SU-DHL-6 (cell line): Measurements from ENCODE around the gene SRD5A3.

Experiments
- H2AFZ ChIP-seq: fragments of 200-600 bp; sonication (generic); 2 replicates; pipeline ENCODE4 v1.6.1; 2014; ENCODE audit warnings: low read depth, mild to moderate bottlenecking, moderate library complexity, mixed read lengths, antibody characterized with exemption, low read length; ENCODE audit not compliant: severe bottlenecking
- H3F3A ChIP-seq: fragments of 200-600 bp; shearing (Covaris generic); 2 replicates; pipeline ENCODE4 v1.6.0; 2016; ENCODE audit warnings: antibody characterized with exemption, mild to moderate bottlenecking; ENCODE audit not compliant: insufficient read depth
- H3K27ac ChIP-seq: fragments of 200-600 bp; sonication (generic); 2 replicates; pipeline ENCODE4 v1.5.1; 2016; ENCODE audit warnings: low read depth, mild to moderate bottlenecking, low read length, moderate library complexity, mixed read lengths
- H3K27me3 ChIP-seq: fragments of 200-600 bp; sonication (generic), shearing (Covaris generic); 2 replicates; pipeline ENCODE4 v1.6.0; 2014; ENCODE audit warnings: mild to moderate bottlenecking, low read length
- H3K36me3 ChIP-seq: fragments of 200-600 bp; sonication (generic); 2 replicates; pipeline ENCODE4 v1.6.1; 2014; ENCODE audit warnings: mild to moderate bottlenecking, low read length, mixed read lengths
- H3K4me2 ChIP-seq: fragments of 300-600, 200-600 bp; shearing (Covaris generic), sonication (generic); 2 replicates; pipeline ENCODE4 v1.6.0; 2014; ENCODE audit warnings: low read length, low read depth, mild to moderate bottlenecking; ENCODE audit not compliant: poor library complexity, severe bottlenecking
- H3K4me3 ChIP-seq: fragments of 200-600 bp; sonication (generic); 2 replicates; pipeline ENCODE4 v1.5.1; 2014; ENCODE audit warnings: antibody characterized with exemption, low read length, mild to moderate bottlenecking, mixed read lengths; ENCODE audit not compliant: insufficient read depth, poor library complexity, severe bottlenecking
- H3K79me2 ChIP-seq: fragments of 200-600 bp; sonication (generic); 2 replicates; pipeline ENCODE4 v1.6.1; 2014; ENCODE audit warnings: mild to moderate bottlenecking, low read length, moderate library complexity; ENCODE audit not compliant: insufficient read depth
- H3K9ac ChIP-seq: fragments of 200-600 bp; sonication (generic); 2 replicates; pipeline ENCODE4 v1.7.0; 2014; ENCODE audit warnings: mild to moderate bottlenecking, low read length
- H3K9me2 ChIP-seq: fragments of 200-600 bp; sonication (generic); replicated peaks from 2 replicates; pipeline ENCODE4 v1.6.1; 2014; ENCODE audit warnings: low read length; ENCODE audit not compliant: insufficient read depth
- H3K9me3 ChIP-seq: fragments of 200-600 bp; sonication (generic); 2 replicates; pipeline ENCODE4 v1.6.1; 2014; ENCODE audit warnings: low read length, mixed read lengths; ENCODE audit not compliant: insufficient read depth
- H4K20me1 ChIP-seq: fragments of 200-600 bp; sonication (generic); 2 replicates; pipeline ENCODE4 v1.6.1; 2014; ENCODE audit warnings: low read depth, mild to moderate bottlenecking, antibody characterized with exemption, low read length, moderate library complexity, mixed read lengths
- CTCF ChIP-seq: fragments of 200-600 bp; sonication (generic); IDR thresholded peaks from one replicate; pipeline ENCODE4 v1.5.1; 2017; ENCODE audit warnings: antibody characterized with exemption, mild to moderate bottlenecking, low read length, moderate library complexity; ENCODE audit not compliant: insufficient read depth, poor library complexity, severe bottlenecking
- EZH2phosphoT487 ChIP-seq: fragments of 200-600 bp; sonication (generic), shearing (Covaris generic); conservative IDR thresholded peaks from 2 replicates; pipeline ENCODE4 v1.6.1; 2018; ENCODE audit warnings: mild to moderate bottlenecking, antibody characterized with exemption, low read length, moderate library complexity, mixed read lengths

The SRD5A3 gene

GRCh38 chr4:55395218-55395528 lies 49.1 kb downstream of the SRD5A3 start:
- Histone ChIP-seq H3K9ac (peak overlapping the region; percentile 84), H4K20me1 (peaks cover 9% of the 10 kb centered on the region; the same call in 1 of the 2 replicates), H3F3A (no peaks in the 10 kb centered on the region; the same call in 1 of the 2 replicates), H3K9me2 (no peaks in the 10 kb centered on the region), H3K9me3 (no peaks in the 10 kb centered on the region), H3K36me3 (no peaks in the 10 kb centered on the region), H3K27ac (peak overlapping the region; percentile 73), H3K4me3 (peak overlapping the region; percentile 85), H2AFZ (peak overlapping the region; percentile 96), H3K79me2 (peaks cover 38% of the 10 kb centered on the region), H3K27me3 (no peaks in the 10 kb centered on the region), H3K4me2 (peak overlapping the region; percentile 92)
- no peak for TF ChIP-seq EZH2phosphoT487
- TF ChIP-seq CTCF, result no peak

- peak within 1 kb of the TSS; percentile 85 for H3K4me3 ChIP-seq
- no peaks in the 10 kb centered on the region for H3K36me3 ChIP-seq
- H3K9ac ChIP-seq, result peak within 1 kb of the TSS; percentile 84
- no peak for TF ChIP-seq CTCF
- no peak for TF ChIP-seq EZH2phosphoT487
- H3K79me2 ChIP-seq, result peaks cover 41% of the 10 kb centered on the region
- H3F3A ChIP-seq, result no peaks in the 10 kb centered on the region; the same call in 1 of the 2 replicates
- no peaks in the 10 kb centered on the region for H3K27me3 ChIP-seq
- peak within 1 kb of the TSS; percentile 73 for H3K27ac ChIP-seq
- H2AFZ ChIP-seq, result peak within 1 kb of the TSS; percentile 96
- no peaks in the 10 kb centered on the region for H3K9me3 ChIP-seq
- peaks cover 9% of the 10 kb centered on the region; the same call in 1 of the 2 replicates for H4K20me1 ChIP-seq
- H3K9me2 ChIP-seq, result no peaks in the 10 kb centered on the region
- peak within 1 kb of the TSS; percentile 92 for H3K4me2 ChIP-seq
Measured at GRCh38 chr4:55395529-55396307, 49.7 kb downstream of the SRD5A3 start, which contains the start of gene TMEM165. Gene TMEM165 (plus strand): TSS chr4:55395957. CDS start chr4:55396190, 233 bp downstream.

- Histone ChIP-seq H4K20me1 (peaks cover 9% of the 10 kb centered on the region; the same call in 1 of the 2 replicates), H3K9me3 (no peaks in the 10 kb centered on the region), H3K79me2 (peaks cover 49% of the 10 kb centered on the region), H3K9me2 (no peaks in the 10 kb centered on the region), H3K4me2 (peak overlapping the region; percentile 84), H3K9ac (peak overlapping the region; percentile 84), H3K27ac (peak overlapping the region; percentile 73), H3K27me3 (no peaks in the 10 kb centered on the region), H3K36me3 (no peaks in the 10 kb centered on the region), H3F3A (no peaks in the 10 kb centered on the region; the same call in 1 of the 2 replicates), H2AFZ (no peak overlapping the region), H3K4me3 (peak overlapping the region; percentile 85)
- TF ChIP-seq CTCF, result no peak
Measured at GRCh38 chr4:55396308-55397125, 50.5 kb downstream of the SRD5A3 start.
